GM12872 (cell line): ENCODE results near the gene SLCO2A1.

Experiments
- TF ChIP-seq, protein P1 (sequence below): IDR thresholded peaks from 3 replicates; pipeline ENCODE4 v1.5.1; 2011; ENCODE audit warnings: low read depth, mild to moderate bottlenecking, low read length, moderate library complexity; ENCODE audit not compliant: insufficient read depth

SLCO2A1 gene

GRCh38 chr3:134031348-134031915, 1.7 kb upstream of the SLCO2A1 start:
- TF ChIP-seq, protein P1, sequence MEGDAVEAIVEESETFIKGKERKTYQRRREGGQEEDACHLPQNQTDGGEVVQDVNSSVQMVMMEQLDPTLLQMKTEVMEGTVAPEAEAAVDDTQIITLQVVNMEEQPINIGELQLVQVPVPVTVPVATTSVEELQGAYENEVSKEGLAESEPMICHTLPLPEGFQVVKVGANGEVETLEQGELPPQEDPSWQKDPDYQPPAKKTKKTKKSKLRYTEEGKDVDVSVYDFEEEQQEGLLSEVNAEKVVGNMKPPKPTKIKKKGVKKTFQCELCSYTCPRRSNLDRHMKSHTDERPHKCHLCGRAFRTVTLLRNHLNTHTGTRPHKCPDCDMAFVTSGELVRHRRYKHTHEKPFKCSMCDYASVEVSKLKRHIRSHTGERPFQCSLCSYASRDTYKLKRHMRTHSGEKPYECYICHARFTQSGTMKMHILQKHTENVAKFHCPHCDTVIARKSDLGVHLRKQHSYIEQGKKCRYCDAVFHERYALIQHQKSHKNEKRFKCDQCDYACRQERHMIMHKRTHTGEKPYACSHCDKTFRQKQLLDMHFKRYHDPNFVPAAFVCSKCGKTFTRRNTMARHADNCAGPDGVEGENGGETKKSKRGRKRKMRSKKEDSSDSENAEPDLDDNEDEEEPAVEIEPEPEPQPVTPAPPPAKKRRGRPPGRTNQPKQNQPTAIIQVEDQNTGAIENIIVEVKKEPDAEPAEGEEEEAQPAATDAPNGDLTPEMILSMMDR, result no peak

GRCh38 chr3:134030379-134031347, 938 bp upstream of the SLCO2A1 start:
- TF ChIP-seq, protein P1, result no peak

DNA sequence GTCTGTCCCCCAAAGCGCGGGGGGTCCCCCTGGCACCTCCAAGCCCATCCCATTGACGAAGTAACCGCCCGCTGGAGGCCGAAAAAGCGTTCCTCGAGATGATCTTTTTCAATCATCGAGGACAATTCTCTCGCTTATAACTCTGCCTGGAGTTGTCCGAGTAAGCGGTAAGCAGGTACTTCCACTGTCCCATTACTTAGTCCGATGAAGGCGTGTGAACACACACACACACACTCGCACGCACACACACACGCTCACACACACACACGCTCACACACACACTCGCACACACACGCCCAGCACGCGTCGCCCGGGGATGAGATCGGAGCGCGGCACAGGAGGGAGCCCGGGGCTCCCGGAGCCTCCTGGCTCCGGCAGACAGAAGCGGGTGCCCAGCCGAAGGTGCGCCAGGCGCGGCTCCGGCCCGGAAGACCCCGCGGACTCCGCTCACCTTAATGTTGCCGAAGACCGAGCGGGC, 430 bp downstream of the SLCO2A1 start:
- TF ChIP-seq, protein P1, result no peak

DNA sequence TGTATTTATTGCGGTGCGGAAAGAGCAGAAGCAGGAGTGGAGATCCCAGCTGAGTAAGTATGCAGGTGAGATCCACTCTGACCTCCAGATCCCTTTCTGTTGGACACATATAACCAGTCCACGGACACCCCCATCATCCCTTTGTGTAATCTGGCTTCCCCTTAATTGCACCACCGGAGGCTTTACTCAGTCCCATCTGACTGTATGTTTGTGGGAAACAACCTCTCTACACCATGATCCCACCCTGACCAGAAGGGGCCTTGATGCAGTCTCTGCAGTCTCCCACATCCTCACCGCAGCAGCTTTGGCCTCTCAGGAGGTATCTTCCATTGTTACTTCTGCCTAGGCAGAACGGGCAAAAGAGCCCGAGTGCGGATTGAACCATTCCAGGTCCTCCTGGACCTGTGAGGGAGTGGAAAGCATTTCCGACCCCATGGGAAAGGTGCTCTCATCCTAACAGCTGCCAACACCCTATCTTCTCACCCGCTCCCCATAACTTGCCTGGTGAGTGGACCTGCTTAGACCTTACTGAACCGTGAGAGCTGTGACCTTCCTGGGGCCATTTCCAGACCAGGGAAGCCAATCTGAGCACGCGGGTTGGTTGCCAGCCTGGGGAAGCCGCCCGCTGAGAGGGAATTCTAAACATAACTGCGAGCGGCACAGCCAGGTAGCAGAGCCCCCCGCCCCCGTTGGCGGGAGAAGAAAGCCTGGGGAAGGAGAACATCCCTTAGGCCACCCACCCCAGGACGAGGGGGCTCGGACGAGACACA, 1.1 kb downstream of the SLCO2A1 start:
- TF ChIP-seq, protein P1, result no peak

GRCh38 chr3:134027631-134028030, 2.1 kb downstream of the SLCO2A1 start:
- TF ChIP-seq, protein P1, result no peak

GRCh38 chr3:134020135-134020680, 9.5 kb downstream of the SLCO2A1 start:
- TF ChIP-seq, protein P1, result no peak

GRCh38 chr3:134018850-134019249, 10.9 kb downstream of the SLCO2A1 start:
- TF ChIP-seq, protein P1, result no peak
